HEK293 (cell line): ENCODE measurements around the gene IL15.

Experiments used
- SP2 ChIP-seq: fragments of 450-650 bp; formaldehyde crosslinking; IDR thresholded peaks from 2 replicates; pipeline ENCODE4 v1.5.1; 2016; ENCODE audit warnings: missing biosample characterization, missing genetic modification characterization
- YY1 ChIP-seq: fragments of 450-650 bp; formaldehyde crosslinking; IDR thresholded peaks from 2 replicates; pipeline ENCODE4 v1.5.1; 2018; ENCODE audit warnings: missing biosample characterization, missing genetic modification characterization
- ZBTB7A ChIP-seq: fragments of 450-650 bp; formaldehyde crosslinking; IDR thresholded peaks from 2 replicates; pipeline ENCODE4 v1.5.1; 2016; ENCODE audit warnings: low read depth, missing biosample characterization, missing genetic modification characterization
- ZBTB8A ChIP-seq: fragments of 450-650 bp; formaldehyde crosslinking; IDR thresholded peaks from 2 replicates; pipeline ENCODE4 v1.5.1; 2016; ENCODE audit warnings: missing biosample characterization, missing genetic modification characterization
- ZFP3 ChIP-seq: fragments of 450-650 bp; formaldehyde crosslinking; IDR thresholded peaks from 2 replicates; pipeline ENCODE4 v1.5.1; 2016; ENCODE audit warnings: low read depth, missing biosample characterization, missing genetic modification characterization
- ZFP37 ChIP-seq: fragments of 450-650 bp; formaldehyde crosslinking; IDR thresholded peaks from 2 replicates; pipeline ENCODE4 v1.5.1; 2016; ENCODE audit warnings: missing biosample characterization, missing genetic modification characterization
- ZFP69B ChIP-seq: fragments of 450-650 bp; formaldehyde crosslinking; IDR thresholded peaks from 2 replicates; pipeline ENCODE4 v1.5.1; 2016; ENCODE audit warnings: missing biosample characterization, missing genetic modification characterization
- ZNF701 ChIP-seq: fragments of 450-650 bp; formaldehyde crosslinking; IDR thresholded peaks from 2 replicates; pipeline ENCODE4 v1.5.1; 2016; ENCODE audit warnings: missing biosample characterization, missing genetic modification characterization
- TF ChIP-seq, protein P1 (sequence below): fragments of 450-650 bp; formaldehyde crosslinking; IDR thresholded peaks from 2 replicates; pipeline ENCODE4 v1.5.1; 2016; ENCODE audit warnings: missing biosample characterization, missing genetic modification characterization
- TF ChIP-seq, protein P2 (sequence below): fragments of 450-650 bp; formaldehyde crosslinking; IDR thresholded peaks from 2 replicates; pipeline ENCODE4 v1.5.1; 2017; ENCODE audit warnings: missing biosample characterization, missing genetic modification characterization
- TF ChIP-seq, protein P3 (sequence below): fragments of 450-650 bp; formaldehyde crosslinking; IDR thresholded peaks from 2 replicates; pipeline ENCODE4 v1.5.1; 2016; ENCODE audit warnings: missing biosample characterization, missing genetic modification characterization, borderline replicate concordance

DNA sequence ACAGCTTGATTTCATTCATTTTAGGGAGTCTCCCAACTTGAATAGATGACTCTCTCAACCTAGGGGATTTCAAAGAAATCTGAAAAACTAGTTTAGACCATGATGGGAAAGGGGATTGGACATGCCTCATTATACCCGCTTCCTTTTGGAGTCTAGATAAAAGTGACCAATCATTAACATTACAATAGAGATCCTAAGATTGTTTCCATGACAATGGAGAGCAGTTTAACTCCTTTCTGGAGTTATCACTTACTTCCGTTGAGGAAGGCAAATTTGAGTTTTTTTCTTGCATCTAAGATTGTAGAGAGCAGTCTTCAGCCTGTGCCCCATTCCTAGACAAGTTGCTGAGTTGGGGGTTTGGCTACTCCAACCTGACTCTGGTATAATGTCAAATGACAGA is 11.4 kb upstream of the IL15 start:
- TF ChIP-seq, protein P1, sequence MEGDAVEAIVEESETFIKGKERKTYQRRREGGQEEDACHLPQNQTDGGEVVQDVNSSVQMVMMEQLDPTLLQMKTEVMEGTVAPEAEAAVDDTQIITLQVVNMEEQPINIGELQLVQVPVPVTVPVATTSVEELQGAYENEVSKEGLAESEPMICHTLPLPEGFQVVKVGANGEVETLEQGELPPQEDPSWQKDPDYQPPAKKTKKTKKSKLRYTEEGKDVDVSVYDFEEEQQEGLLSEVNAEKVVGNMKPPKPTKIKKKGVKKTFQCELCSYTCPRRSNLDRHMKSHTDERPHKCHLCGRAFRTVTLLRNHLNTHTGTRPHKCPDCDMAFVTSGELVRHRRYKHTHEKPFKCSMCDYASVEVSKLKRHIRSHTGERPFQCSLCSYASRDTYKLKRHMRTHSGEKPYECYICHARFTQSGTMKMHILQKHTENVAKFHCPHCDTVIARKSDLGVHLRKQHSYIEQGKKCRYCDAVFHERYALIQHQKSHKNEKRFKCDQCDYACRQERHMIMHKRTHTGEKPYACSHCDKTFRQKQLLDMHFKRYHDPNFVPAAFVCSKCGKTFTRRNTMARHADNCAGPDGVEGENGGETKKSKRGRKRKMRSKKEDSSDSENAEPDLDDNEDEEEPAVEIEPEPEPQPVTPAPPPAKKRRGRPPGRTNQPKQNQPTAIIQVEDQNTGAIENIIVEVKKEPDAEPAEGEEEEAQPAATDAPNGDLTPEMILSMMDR: no peak
- TF ChIP-seq ZBTB8A (tag by site-specific recombination) (no peak), ZFP37 (tag by site-specific recombination) (no peak), ZFP69B (tag by site-specific recombination) (no peak), ZBTB7A (tag by site-specific recombination) (no peak), YY1 (tag by site-specific recombination) (no peak), SP2 (tag by site-specific recombination) (no peak), ZNF701 (no peak), ZFP3 (tag by site-specific recombination) (no peak)
- TF ChIP-seq, protein P2, sequence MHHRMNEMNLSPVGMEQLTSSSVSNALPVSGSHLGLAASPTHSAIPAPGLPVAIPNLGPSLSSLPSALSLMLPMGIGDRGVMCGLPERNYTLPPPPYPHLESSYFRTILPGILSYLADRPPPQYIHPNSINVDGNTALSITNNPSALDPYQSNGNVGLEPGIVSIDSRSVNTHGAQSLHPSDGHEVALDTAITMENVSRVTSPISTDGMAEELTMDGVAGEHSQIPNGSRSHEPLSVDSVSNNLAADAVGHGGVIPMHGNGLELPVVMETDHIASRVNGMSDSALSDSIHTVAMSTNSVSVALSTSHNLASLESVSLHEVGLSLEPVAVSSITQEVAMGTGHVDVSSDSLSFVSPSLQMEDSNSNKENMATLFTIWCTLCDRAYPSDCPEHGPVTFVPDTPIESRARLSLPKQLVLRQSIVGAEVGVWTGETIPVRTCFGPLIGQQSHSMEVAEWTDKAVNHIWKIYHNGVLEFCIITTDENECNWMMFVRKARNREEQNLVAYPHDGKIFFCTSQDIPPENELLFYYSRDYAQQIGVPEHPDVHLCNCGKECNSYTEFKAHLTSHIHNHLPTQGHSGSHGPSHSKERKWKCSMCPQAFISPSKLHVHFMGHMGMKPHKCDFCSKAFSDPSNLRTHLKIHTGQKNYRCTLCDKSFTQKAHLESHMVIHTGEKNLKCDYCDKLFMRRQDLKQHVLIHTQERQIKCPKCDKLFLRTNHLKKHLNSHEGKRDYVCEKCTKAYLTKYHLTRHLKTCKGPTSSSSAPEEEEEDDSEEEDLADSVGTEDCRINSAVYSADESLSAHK (tag by site-specific recombination): no peak
- TF ChIP-seq, protein P3, sequence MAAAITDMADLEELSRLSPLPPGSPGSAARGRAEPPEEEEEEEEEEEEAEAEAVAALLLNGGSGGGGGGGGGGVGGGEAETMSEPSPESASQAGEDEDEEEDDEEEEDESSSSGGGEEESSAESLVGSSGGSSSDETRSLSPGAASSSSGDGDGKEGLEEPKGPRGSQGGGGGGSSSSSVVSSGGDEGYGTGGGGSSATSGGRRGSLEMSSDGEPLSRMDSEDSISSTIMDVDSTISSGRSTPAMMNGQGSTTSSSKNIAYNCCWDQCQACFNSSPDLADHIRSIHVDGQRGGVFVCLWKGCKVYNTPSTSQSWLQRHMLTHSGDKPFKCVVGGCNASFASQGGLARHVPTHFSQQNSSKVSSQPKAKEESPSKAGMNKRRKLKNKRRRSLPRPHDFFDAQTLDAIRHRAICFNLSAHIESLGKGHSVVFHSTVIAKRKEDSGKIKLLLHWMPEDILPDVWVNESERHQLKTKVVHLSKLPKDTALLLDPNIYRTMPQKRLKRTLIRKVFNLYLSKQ (tag by site-specific recombination): no peak
